ENCODE results near the gene DACT2. TPM values are rescaled to one million over a fixed set of nuclear protein-coding genes. Genes with fewer than 3 reads are reported as not detected.

The DACT2 gene
- total RNA-seq, 3 donors from 2014 or later (not counting 1 experiment from before 2014, with no cell fraction given), result not detected

GRCh38 chr6:168303982-168304751 lies 15.4 kb downstream of the DACT2 start:
- Histone ChIP-seq H3K27ac (ENCODE audit: low read length) (no peak overlapping the region), H3K27me3 (ENCODE audit: control insufficient read depth, insufficient read depth, low read length) (no peaks in the 10 kb centered on the region), H3K9me3 (ENCODE audit: control insufficient read depth, insufficient read depth, low read length) (no peaks in the 10 kb centered on the region), H3K4me3 (ENCODE audit: low read length) (no peak overlapping the region), H3K36me3 (ENCODE audit: control insufficient read depth, insufficient read depth, low read length) (no peaks in the 10 kb centered on the region), H3K4me1 (ENCODE audit: control insufficient read depth, insufficient read depth, low read length) (no peaks in the 10 kb centered on the region)
- H3K4me1 Mint-ChIP-seq, result no peaks in the 10 kb centered on the region
- H3K36me3 Mint-ChIP-seq, result no peaks in the 10 kb centered on the region
- H3K27me3 Mint-ChIP-seq (ENCODE audit: low read depth in 2 of 2), result peaks cover 3 to 12% of the 10 kb centered on the region in 2 donors
- no peak for TF ChIP-seq CTCF (IDR thresholded peaks at IDR 0.05)
- intact Hi-C loops (cut with micrococcal nuclease), result no loop called here
- H3K4me3 Mint-ChIP-seq, result no peak overlapping the region
- H3K27ac Mint-ChIP-seq, result no peak overlapping the region
- no peak for DNase-seq
- ATAC-seq, result no peak
- no peaks in the 10 kb centered on the region for H3K9me3 Mint-ChIP-seq
- WGBS (ENCODE audit: insufficient coverage), result 87% methylated on average over 12 of the region's 16 CpGs

- Histone ChIP-seq H3K27ac (ENCODE audit: low read length) (no peak overlapping the region), H3K36me3 (ENCODE audit: control insufficient read depth, insufficient read depth, low read length) (no peaks in the 10 kb centered on the region), H3K27me3 (ENCODE audit: control insufficient read depth, insufficient read depth, low read length) (no peaks in the 10 kb centered on the region), H3K4me3 (ENCODE audit: low read length) (no peak overlapping the region), H3K4me1 (ENCODE audit: control insufficient read depth, insufficient read depth, low read length) (no peaks in the 10 kb centered on the region), H3K9me3 (ENCODE audit: control insufficient read depth, insufficient read depth, low read length) (no peaks in the 10 kb centered on the region)
- ATAC-seq (no peak), DNase-seq (no peak)
- TF ChIP-seq CTCF (IDR thresholded peaks at IDR 0.05), result no peak
- Mint-ChIP-seq H3K4me3 (no peak overlapping the region), H3K27me3 (ENCODE audit: low read depth in 2 of 2) (peaks cover 6 to 16% of the 10 kb centered on the region in 2 donors), H3K36me3 (no peaks in the 10 kb centered on the region), H3K4me1 (no peaks in the 10 kb centered on the region), H3K9me3 (no peaks in the 10 kb centered on the region), H3K27ac (no peak overlapping the region)
- intact Hi-C loops (cut with micrococcal nuclease), result no loop called here
- 75% methylated on average over 5 of the region's 5 CpGs for WGBS (ENCODE audit: insufficient coverage)
Measured at GRCh38 chr6:168302534-168302933, 17.0 kb downstream of the DACT2 start.

- Mint-ChIP-seq H3K4me3 (no peak overlapping the region), H3K27me3 (ENCODE audit: low read depth in 2 of 2) (peaks cover 7 to 23% of the 10 kb centered on the region in 2 donors), H3K27ac (no peak overlapping the region), H3K36me3 (no peaks in the 10 kb centered on the region), H3K9me3 (no peaks in the 10 kb centered on the region), H3K4me1 (no peaks in the 10 kb centered on the region)
- ATAC-seq (no peak), DNase-seq (no peak)
- no peak for TF ChIP-seq CTCF (IDR thresholded peaks at IDR 0.05)
- H3K9me3 ChIP-seq (ENCODE audit: control insufficient read depth, insufficient read depth, low read length), result no peaks in the 10 kb centered on the region
- no peaks in the 10 kb centered on the region for H3K27me3 ChIP-seq (ENCODE audit: control insufficient read depth, insufficient read depth, low read length)
- H3K4me1 ChIP-seq (ENCODE audit: control insufficient read depth, insufficient read depth, low read length), result no peaks in the 10 kb centered on the region
- intact Hi-C loops (cut with micrococcal nuclease), result no loop called here
- 60% methylated on average over 16 of the region's 16 CpGs for WGBS (ENCODE audit: insufficient coverage)
- H3K36me3 ChIP-seq (ENCODE audit: control insufficient read depth, insufficient read depth, low read length), result no peaks in the 10 kb centered on the region
- no peak overlapping the region for H3K4me3 ChIP-seq (ENCODE audit: low read length)
- H3K27ac ChIP-seq (ENCODE audit: low read length), result no peak overlapping the region
Measured at GRCh38 chr6:168301648-168302398, 17.8 kb downstream of the DACT2 start.
